K562 (cell line): ENCODE results near the gene DLX3. TPM values are rescaled to one million over a fixed set of nuclear protein-coding genes. Genes with fewer than 3 reads are reported as not detected.

ENCODE experiments used
- ATAC-seq: fragments of 200-7000 bp; cut with Tn5 transposase; 3 replicates; pipeline ENCODE4 v1.9.1; 2020; ENCODE audit warnings: moderate library complexity
- BruUV-seq: library from RNA; stranded (reverse); fragments of 400-500 nt; replicated peaks from 2 replicates; lab custom pipeline; 2021; lab: Mats Ljungman, UMichigan
- CTCF ChIA-PET: fragments of 300-600 bp; formaldehyde crosslinking; extraction: SDS; loops from one replicate; lab custom pipeline; 2021; ENCODE audit warnings: low intra/inter-chr PET ratio; lab: Yijun Ruan, JAX
- POLR2A ChIA-PET: fragments of 300-600, 350-650 bp; sonication (Branson Sonifier 250); formaldehyde crosslinking; extraction: SDS; loops from one replicate; lab custom pipeline; 2021; ENCODE audit warnings: antibody characterized with exemption, inconsistent platforms; lab: Yijun Ruan, JAX
- DNase-seq, 4 experiments: peaks; one replicate each; pipeline versions ENCODE4 v3.0.0 to v3.0.0-alpha.2; 2011 to 2018; ENCODE audit warnings: low spot score in 3 of 4, mixed read lengths in 3 of 4; ENCODE audit errors: extremely low read depth in 1 of 4
- FAIRE-seq: peaks from 2 replicates; lab custom pipeline; 2011; peaks lifted over from hg19 to GRCh38; lab: Jason Lieb, UNC
- H2AFZ ChIP-seq: 2 replicates; pipeline ENCODE4 v1.6.0; 2011; ENCODE audit warnings: low read depth, low read length, control low read depth, inconsistent platforms
- H3K27ac ChIP-seq: fragments of 200-600 bp; 3 replicates; pipeline ENCODE4 v1.8.0; 2011; ENCODE audit warnings: low read depth, mild to moderate bottlenecking, control low read depth, inconsistent platforms, low read length, moderate library complexity, mixed read lengths; ENCODE audit errors: extremely low read depth
- H3K27me3 ChIP-seq, 2 experiments: fragments of 300-600 bp in 1 of 2; 2 replicates in 1 of 2; 3 replicates in 1 of 2; pipeline versions ENCODE4 v1.6.0 to v1.8.0; 2011; ENCODE audit warnings: inconsistent platforms in 2 of 2, low read length in 2 of 2, mild to moderate bottlenecking in 1 of 2, mixed read lengths in 1 of 2, moderate library complexity in 1 of 2; ENCODE audit not compliant: control insufficient read depth in 2 of 2, insufficient read depth in 2 of 2
- H3K36me3 ChIP-seq: fragments of 300-600 bp; 3 replicates; pipeline ENCODE4 v1.8.0; 2011; ENCODE audit warnings: mild to moderate bottlenecking, low read length, inconsistent platforms; ENCODE audit not compliant: control insufficient read depth, insufficient read depth
- H3K4me1 ChIP-seq, 2 experiments: fragments of 200-600 bp in 1 of 2; replicated peaks in 1 of 2; 2 replicates in 1 of 2; 3 replicates in 1 of 2; pipeline versions ENCODE4 v1.5.1 to v1.8.0; 2011; ENCODE audit warnings: inconsistent platforms in 2 of 2, low read length in 2 of 2, mild to moderate bottlenecking in 1 of 2, mixed read lengths in 1 of 2, moderate library complexity in 1 of 2; ENCODE audit not compliant: control insufficient read depth in 2 of 2, insufficient read depth in 2 of 2
- H3K4me2 ChIP-seq: 2 replicates; pipeline ENCODE4 v1.6.1; 2011; ENCODE audit warnings: low read length, control low read depth, inconsistent platforms, mixed read lengths; ENCODE audit not compliant: insufficient read depth
- H3K4me3 ChIP-seq: fragments of 200-600 bp; sonication (generic), shearing (Covaris generic); 2 replicates; pipeline ENCODE4 v1.5.1; 2016; ENCODE audit warnings: control low read depth, inconsistent platforms
- H3K79me2 ChIP-seq: fragments of 200-600 bp; 3 replicates; pipeline ENCODE4 v1.8.0; 2011; ENCODE audit warnings: low read length, inconsistent platforms; ENCODE audit not compliant: control insufficient read depth, insufficient read depth
- H3K9ac ChIP-seq, 2 experiments: 2 replicates each; pipeline versions ENCODE4 v1.6.0 to v1.6.1; 2011; ENCODE audit warnings: low read depth in 2 of 2, low read length in 2 of 2, control low read depth in 1 of 2, inconsistent platforms in 1 of 2, mild to moderate bottlenecking in 1 of 2, mixed read lengths in 1 of 2; ENCODE audit not compliant: insufficient read depth in 1 of 2
- H3K9me1 ChIP-seq: one replicate; pipeline ENCODE4 v1.6.0; 2011; ENCODE audit warnings: inconsistent platforms, mild to moderate bottlenecking, low read length, moderate library complexity; ENCODE audit not compliant: control insufficient read depth, insufficient read depth
- H3K9me3 ChIP-seq: replicated peaks from 2 replicates; pipeline ENCODE4 v1.5.1; 2011; ENCODE audit warnings: low read depth, low read length, inconsistent platforms; ENCODE audit not compliant: control insufficient read depth, insufficient read depth
- H4K20me1 ChIP-seq: replicated peaks from 2 replicates; pipeline ENCODE4 v1.6.1; 2011; ENCODE audit warnings: low read length, inconsistent platforms, mixed read lengths; ENCODE audit not compliant: control insufficient read depth, insufficient read depth
- CCNT2 ChIP-seq: IDR thresholded peaks from 2 replicates; pipeline ENCODE4 v1.6.1; 2011; ENCODE audit warnings: borderline replicate concordance, low read depth, mild to moderate bottlenecking, moderate library complexity, mixed read lengths, low read length; ENCODE audit not compliant: insufficient read length; ENCODE audit errors: extremely low read depth
- PHF8 ChIP-seq: fragments of 200-600 bp; sonication (generic); IDR thresholded peaks from 2 replicates; pipeline ENCODE4 v1.6.1; 2012; ENCODE audit warnings: mixed run types, mild to moderate bottlenecking, inconsistent platforms, low read length, moderate library complexity, borderline replicate concordance
- PTBP1 ChIP-seq: fragments of 200-400 bp; formaldehyde crosslinking; IDR thresholded peaks from 2 replicates; pipeline ENCODE4 v1.6.1; 2017; ENCODE audit warnings: low read depth, low read length
- SAFB ChIP-seq: fragments of 200-400 bp; formaldehyde crosslinking; IDR thresholded peaks from 2 replicates; pipeline ENCODE4 v1.6.1; 2017; ENCODE audit warnings: low read depth, low read length, borderline replicate concordance
- ZBED1 ChIP-seq: IDR thresholded peaks from 2 replicates; pipeline ENCODE4 v1.6.1; 2014
- ZBTB17 ChIP-seq: fragments of 450-650 bp; formaldehyde crosslinking; IDR thresholded peaks from 2 replicates; pipeline ENCODE4 v1.4.0; 2020; ENCODE audit warnings: mild to moderate bottlenecking
- ZFP1 ChIP-seq: fragments of 450-650 bp; formaldehyde crosslinking; IDR thresholded peaks from 2 replicates; pipeline ENCODE4 v1.4.0; 2020; ENCODE audit warnings: mild to moderate bottlenecking, mixed read lengths
- ZNF76 ChIP-seq: fragments of 250-450 bp; sonication (Bioruptor Pico); IDR thresholded peaks from 2 replicates; pipeline ENCODE4 v1.4.0; 2020; ENCODE audit warnings: mild to moderate bottlenecking, moderate library complexity, borderline replicate concordance
- WGBS: fragments of 100-300 bp; shearing (Covaris generic); methylation state at CpG from one replicate; pipeline ENCODE4 v1.1.6; 2016; ENCODE audit warnings: low coverage, mixed read lengths; ENCODE audit not compliant: insufficient coverage; ENCODE audit errors: missing lambda C conversion rate; 5-methylcytosine and 5-hydroxymethylcytosine counted together
- in situ Hi-C: fragments of 300-500 bp; cut with MboI; formaldehyde crosslinking; loops from 4 replicates; pipeline ENCODE4 v1.15.0; 2018; ENCODE audit warnings: inconsistent platforms, mixed read lengths
- intact Hi-C: fragments of 100-400 bp; cut with micrococcal nuclease; formaldehyde crosslinking; loops from 2 replicates; pipeline ENCODE4 v1.14.2; 2022
- polyA plus RNA-seq, 8 experiments: library from polyadenylated mRNA; depleted of rRNA in 4 of 8; stranded (reverse) in 5 of 8; unstranded in 3 of 8; fragments of >200 nt; fragmentation: Nextera tagmentation in 2 of 8; fragmentation: Illumina TruSeq in 1 of 8; extraction: Ambion mirVana in 2 of 8; extraction: Trizol in 1 of 8; gene quantifications; 2 replicates each; pipeline versions ENCODE4 v1.2.1 to v1.2.3, GENCODE V29; 2011 to 2014; ENCODE audit warnings: inconsistent platforms in 1 of 8, missing spikeins in 1 of 8
- total RNA-seq, 7 experiments: library from RNA; depleted of rRNA in 6 of 7; stranded (reverse); fragments of >200 nt in 6 of 7; fragmentation: Illumina TruSeq in 2 of 7; extraction: Trizol in 2 of 7; gene quantifications; 2 replicates each; pipeline versions ENCODE4 v1.2.1 to v1.2.3, GENCODE V29; 2011 to 2021; ENCODE audit warnings: low replicate concordance in 1 of 7

DLX3 gene
- total and polyA plus RNA-seq, 9 of the 15 experiments (the other 6 are each of a cell fraction or from before 2014, with no cell fraction given): not detected

DNA sequence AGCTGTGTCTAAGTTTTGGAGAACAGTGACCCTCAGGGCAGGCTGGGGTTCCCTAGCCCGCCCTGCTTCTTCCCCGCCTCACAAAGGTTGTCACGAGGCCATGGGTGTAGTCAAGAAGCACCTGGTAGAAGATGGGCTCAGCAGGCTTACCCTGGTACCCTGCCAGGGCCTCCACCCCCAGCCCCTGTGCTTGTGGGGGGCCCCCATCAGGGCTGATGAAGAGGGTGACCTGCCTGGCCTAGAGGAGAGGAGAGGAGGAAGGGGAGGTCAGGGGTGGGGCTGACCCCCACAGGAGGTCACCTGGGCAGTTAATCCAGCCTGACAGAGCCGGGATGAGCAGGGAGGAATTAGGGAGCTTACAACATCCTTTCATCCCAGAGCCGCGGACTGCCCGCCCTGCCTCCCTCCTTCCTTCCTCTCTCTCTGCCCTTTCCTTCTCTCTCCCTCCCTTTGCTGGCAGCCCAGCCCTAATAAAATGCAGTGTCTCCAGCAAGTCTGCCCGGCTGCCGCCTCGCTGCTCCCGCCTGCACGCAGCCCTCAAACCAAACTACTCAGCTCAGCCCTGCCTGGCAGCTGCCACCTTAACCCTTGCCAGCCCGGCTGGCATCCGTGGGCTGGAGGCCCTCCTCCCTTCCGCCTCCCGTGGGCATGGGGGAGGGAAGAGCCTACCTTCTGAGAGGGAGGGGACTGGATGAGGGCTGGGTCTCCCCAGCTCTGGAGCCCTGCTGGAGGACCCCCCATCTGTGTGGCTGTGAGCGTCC lies 7.2 kb downstream of the DLX3 start:
- H3K36me3 ChIP-seq: no peaks in the 10 kb centered on the region
- ATAC-seq (no peak), FAIRE-seq (no peak), DNase-seq (no peak)
- intact Hi-C loops: no loop called here
- H3K9me3 ChIP-seq: no peaks in the 10 kb centered on the region
- no TSS peak for BruUV-seq
- TF ChIP-seq PTBP1 (no peak), ZNF76 (CRISPR knock-in tag) (no peak), ZFP1 (CRISPR knock-in tag) (no peak), CCNT2 (no peak), PHF8 (no peak), ZBED1 (no peak), SAFB (no peak), ZBTB17 (CRISPR knock-in tag) (no peak)
- no peak overlapping the region for H3K27ac ChIP-seq
- no peaks in the 10 kb centered on the region for H3K4me1 ChIP-seq
- H3K27me3 ChIP-seq: peaks cover 24 to 55% of the 10 kb centered on the region in 2 experiments; a peak in 4 of 5 replicates
- H3K79me2 ChIP-seq: no peaks in the 10 kb centered on the region
- H2AFZ ChIP-seq: no peak overlapping the region
- CTCF ChIA-PET: no interaction called here
- WGBS: 0% methylated on average over 12 of the region's 17 CpGs
- POLR2A ChIA-PET: interaction anchor here (0.5 to 0.6 kb wide), 2 partner anchors 10 to 42 kb away, joined by 3 read pairs; no protein-coding TSS in a partner anchor
- H4K20me1 ChIP-seq: peaks cover 7% of the 10 kb centered on the region
- in situ Hi-C loops: no loop called here
- no peak overlapping the region for H3K4me2 ChIP-seq
- H3K9me1 ChIP-seq: no peaks in the 10 kb centered on the region
- no peak overlapping the region for H3K4me3 ChIP-seq
- H3K9ac ChIP-seq: no peak overlapping the region; a peak in 1 of 4 replicates
